AG09319 (cell line): ENCODE results near the gene C2CD2.

ENCODE experiments used
- DNase-seq: peaks from one replicate; pipeline ENCODE4 v3.0.0-alpha.2; 2010; ENCODE audit warnings: low read depth; ENCODE audit errors: extremely low read depth
- TF ChIP-seq, protein P1 (sequence below): IDR thresholded peaks from 2 replicates; pipeline ENCODE4 v1.5.1; 2011; ENCODE audit warnings: low read depth, mild to moderate bottlenecking, inconsistent platforms, low read length, moderate library complexity

Gene C2CD2

DNA sequence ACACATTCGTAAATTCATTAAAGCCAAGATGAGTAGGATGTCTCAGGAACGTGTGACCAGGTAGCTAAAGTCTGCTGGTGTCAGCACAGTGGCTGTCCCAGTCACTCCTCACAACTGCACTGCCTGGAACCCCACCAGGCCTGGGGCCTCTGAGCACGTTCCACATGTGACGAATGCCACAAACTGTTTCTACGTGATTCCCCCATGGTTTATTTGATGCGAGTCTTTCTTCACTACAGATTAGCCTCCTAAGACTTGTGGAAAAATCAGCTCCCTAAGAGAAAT, 107.8 kb downstream of the C2CD2 start:
- TF ChIP-seq, protein P1, sequence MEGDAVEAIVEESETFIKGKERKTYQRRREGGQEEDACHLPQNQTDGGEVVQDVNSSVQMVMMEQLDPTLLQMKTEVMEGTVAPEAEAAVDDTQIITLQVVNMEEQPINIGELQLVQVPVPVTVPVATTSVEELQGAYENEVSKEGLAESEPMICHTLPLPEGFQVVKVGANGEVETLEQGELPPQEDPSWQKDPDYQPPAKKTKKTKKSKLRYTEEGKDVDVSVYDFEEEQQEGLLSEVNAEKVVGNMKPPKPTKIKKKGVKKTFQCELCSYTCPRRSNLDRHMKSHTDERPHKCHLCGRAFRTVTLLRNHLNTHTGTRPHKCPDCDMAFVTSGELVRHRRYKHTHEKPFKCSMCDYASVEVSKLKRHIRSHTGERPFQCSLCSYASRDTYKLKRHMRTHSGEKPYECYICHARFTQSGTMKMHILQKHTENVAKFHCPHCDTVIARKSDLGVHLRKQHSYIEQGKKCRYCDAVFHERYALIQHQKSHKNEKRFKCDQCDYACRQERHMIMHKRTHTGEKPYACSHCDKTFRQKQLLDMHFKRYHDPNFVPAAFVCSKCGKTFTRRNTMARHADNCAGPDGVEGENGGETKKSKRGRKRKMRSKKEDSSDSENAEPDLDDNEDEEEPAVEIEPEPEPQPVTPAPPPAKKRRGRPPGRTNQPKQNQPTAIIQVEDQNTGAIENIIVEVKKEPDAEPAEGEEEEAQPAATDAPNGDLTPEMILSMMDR, result no peak

DNA sequence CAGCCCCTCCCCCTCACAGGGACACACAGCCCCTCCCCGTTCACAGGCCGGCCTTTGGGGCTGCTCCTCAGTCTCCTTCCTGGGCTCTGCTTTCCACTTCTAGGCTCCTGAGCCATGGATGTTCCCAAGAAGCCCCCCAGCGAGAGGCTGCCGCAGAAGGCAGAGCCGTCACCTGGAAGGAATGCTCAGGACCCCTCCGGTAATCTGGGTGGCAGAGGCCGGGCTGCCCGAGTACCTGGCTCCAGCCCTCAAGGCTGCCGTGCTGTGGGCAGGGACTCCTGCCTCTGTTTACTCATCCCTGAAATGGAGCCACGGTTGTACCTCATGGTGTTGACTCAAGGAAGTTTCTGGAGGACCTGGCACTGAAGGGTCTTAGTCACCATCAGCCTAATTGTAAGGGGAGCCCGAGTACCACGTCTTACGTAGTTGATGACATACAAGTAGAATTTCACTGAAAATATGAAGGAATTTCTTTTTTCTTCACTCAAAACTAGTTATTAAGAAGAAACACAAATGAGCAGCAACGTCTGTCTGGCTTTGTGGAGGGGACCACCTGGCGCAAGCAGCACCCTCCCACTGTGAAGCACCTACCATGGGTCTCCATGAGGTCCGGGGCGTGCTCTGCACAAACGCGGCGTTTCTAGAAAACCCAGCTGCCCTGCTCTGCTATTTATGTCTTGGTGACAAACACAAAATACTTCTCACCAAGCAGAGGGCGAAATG, 108.3 kb downstream of the C2CD2 start:
- DNase-seq, result no peak
- TF ChIP-seq, protein P1, result no peak

More for the DNA sequence above, 107.8 kb downstream of the C2CD2 start:
- no peak for DNase-seq

DNA sequence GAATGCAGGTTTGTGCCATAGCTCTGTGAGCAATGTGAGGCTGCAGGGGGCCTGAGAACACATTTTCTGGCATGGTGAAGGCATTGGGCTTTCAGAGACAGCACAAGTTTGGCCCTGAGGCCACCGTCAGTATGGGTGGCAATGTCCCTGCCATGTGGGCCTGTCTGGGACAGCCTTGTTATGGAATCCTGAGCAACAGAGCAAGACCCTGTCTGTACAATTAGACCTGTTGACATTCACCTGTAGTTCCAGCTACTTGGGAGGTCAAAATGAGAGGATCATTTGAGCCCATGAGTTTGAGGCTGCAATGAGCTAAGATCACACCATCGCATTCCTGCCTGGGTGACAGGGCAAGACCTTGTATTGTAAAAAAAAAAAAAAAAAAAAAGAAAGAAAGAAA, 110.2 kb downstream of the C2CD2 start:
- TF ChIP-seq, protein P1, result no peak
- no peak for DNase-seq

DNA sequence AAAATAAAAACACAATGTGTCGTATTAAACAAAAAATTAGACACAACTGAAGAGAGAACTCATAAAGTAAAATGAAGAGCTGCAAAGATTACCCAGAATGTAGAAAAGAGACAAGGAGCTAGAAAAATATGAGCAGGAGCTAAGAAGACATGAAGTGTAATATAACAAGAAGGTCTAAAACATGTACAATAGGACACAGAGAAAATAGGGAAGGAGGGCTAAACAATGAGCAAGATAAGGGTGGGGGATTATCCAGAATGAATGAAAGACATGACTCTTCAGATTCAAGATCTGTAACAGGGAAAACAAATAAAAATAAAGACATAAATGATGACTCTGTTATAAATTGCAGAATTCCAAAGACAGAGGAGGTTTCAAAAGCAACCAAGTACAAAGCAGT, 112.9 kb downstream of the C2CD2 start:
- TF ChIP-seq, protein P1, result no peak
- no peak for DNase-seq

DNA sequence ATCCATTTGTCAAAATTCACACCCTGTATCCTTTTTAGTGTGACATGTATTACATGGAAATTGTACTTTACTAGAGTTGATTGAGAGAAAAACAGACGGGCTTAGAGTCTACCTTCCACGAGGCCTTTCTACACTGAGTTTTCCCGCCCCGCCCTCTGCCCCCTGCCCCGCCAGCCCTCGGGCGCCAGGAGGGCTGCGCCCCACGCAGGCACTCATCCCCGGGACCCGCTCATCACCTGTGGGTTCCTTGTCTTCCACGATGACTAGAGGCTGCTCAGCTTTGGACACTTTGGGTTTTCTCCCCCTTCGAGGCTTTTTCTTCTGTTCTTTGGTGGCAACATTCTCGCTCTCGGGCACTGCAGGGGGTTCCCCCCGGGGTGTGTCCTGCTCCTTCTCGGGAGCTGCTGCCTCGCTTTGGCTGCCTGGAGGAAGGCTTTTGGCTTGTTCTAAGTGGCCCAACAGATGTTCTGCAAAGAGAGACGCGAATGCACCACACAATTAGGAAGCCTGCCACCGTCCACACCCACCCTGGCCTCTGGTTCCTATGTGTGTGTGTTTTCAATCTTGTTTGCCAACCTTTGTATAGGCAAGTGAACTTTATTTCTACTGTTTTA, 114.3 kb downstream of the C2CD2 start:
- no peak for DNase-seq
- TF ChIP-seq, protein P1, result no peak

DNA sequence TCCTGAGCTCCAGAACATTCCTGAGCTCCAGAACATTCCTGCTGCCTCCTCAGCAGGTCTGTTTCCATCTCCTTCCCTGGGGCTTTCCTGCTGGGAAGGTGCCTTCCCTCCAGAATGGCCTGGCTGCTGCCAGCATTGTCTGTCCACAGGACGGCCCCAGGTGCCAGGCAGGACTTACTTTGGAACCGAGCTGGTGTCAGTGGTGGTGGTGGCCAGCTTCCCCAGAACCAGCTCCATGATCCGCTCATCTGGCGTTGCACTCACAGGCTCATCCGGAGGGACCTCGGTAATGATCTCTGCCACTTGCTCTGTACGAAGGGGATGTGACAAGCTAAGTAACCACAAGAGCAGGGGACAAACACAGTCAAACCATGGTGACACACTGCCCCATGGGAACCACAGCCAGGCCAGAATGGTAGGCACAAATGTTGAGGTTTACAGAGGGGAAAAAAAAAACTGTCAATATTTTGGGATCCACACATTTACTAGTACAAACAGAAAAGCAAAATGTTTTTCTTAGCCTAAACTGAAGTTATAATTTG, 116.0 kb downstream of the C2CD2 start:
- TF ChIP-seq, protein P1, result no peak
- DNase-seq, result no peak
